Progenitor cell of endocrine pancreas (in vitro differentiated cells): Measurements from ENCODE around the gene MAFF. TPM values are rescaled to one million over a fixed set of nuclear protein-coding genes. Genes with fewer than 3 reads are reported as not detected.

Experiments used
- DNase-seq: peaks from one replicate; pipeline ENCODE4 v3.0.0; 2021; ENCODE audit warnings: low spot score; ENCODE audit not compliant: unreplicated experiment
- H3K27ac Mint-ChIP-seq: 2 replicates; pipeline ENCODE4 v1.8.0; 2021; ENCODE audit warnings: mild to moderate bottlenecking, moderate library complexity, mixed read lengths
- H3K27me3 Mint-ChIP-seq: 2 replicates; pipeline ENCODE4 v1.8.0; 2021; ENCODE audit warnings: mixed read lengths
- H3K36me3 Mint-ChIP-seq: 2 replicates; pipeline ENCODE4 v1.8.0; 2022; ENCODE audit warnings: mixed read lengths; ENCODE audit not compliant: insufficient read depth
- H3K4me1 Mint-ChIP-seq: 2 replicates; pipeline ENCODE4 v1.8.0; 2021; ENCODE audit warnings: low read depth, mixed read lengths
- H3K4me3 Mint-ChIP-seq: 2 replicates; pipeline ENCODE4 v1.8.0; 2021; ENCODE audit warnings: low read depth, mild to moderate bottlenecking, moderate library complexity, mixed read lengths
- H3K9me3 Mint-ChIP-seq: 2 replicates; pipeline ENCODE4 v1.8.0; 2021; ENCODE audit warnings: low read depth, mixed read lengths
- CTCF ChIP-seq: fragments of 200-600 bp; sonication (generic); IDR thresholded peaks from one replicate; pipeline ENCODE4 v1.5.0; 2021; ENCODE audit warnings: antibody characterized with exemption, mild to moderate bottlenecking; ENCODE audit not compliant: unreplicated experiment
- total RNA-seq: library from RNA; stranded (reverse); gene quantifications from 2 replicates; pipeline ENCODE4 v1.2.1, GENCODE V29; 2021

The MAFF gene
- total RNA-seq, 1 donor from 2014 or later, result 8.4 TPM

DNA sequence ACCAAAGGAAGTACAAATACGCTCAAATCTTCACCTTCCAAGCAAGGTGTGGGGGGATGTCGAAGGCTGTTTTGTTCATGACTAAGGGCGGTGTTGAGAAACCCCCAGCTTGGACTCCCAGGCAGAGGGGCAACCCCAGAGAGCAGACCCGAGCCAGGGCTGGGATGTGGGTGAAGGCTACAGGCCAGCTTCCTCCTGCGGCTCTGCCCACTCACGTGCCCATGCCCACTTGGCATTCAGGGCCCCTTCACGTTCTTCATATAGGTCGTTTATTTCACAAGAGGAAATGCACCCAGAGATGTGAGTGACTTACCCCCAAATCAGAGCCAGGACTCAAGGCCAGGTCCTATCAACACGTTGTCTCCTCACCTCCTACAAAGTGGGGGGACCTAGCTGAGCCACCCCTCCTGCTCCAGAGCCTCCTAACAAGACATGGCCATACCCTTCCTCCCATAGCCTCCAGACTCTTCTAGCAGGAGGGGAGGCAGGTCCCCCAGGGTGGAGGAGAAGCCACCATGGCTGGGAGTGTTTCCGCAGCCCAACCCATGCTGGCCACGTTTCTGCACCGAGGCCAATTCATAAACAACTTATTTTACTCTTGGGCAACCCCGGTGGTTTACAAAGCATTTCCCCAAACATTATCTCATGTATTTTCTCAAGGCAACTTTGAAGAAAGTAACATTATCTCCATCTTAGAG is 49.0 kb downstream of the MAFF start:
- Mint-ChIP-seq H3K27ac (no peak overlapping the region), H3K4me3 (no peak overlapping the region), H3K9me3 (no peaks in the 10 kb centered on the region), H3K4me1 (no peaks in the 10 kb centered on the region), H3K36me3 (peaks cover 10% of the 10 kb centered on the region), H3K27me3 (no peaks in the 10 kb centered on the region)
- no peak for DNase-seq
- TF ChIP-seq CTCF, result no peak

- no peak overlapping the region for H3K27ac Mint-ChIP-seq
- no peaks in the 10 kb centered on the region for H3K27me3 Mint-ChIP-seq
- H3K9me3 Mint-ChIP-seq, result no peaks in the 10 kb centered on the region
- H3K4me1 Mint-ChIP-seq, result no peaks in the 10 kb centered on the region
- DNase-seq, result no peak
- H3K4me3 Mint-ChIP-seq, result no peak overlapping the region
- peaks cover 10% of the 10 kb centered on the region for H3K36me3 Mint-ChIP-seq
- no peak for TF ChIP-seq CTCF
Observed at GRCh38 chr22:38251341-38251692, 49.5 kb downstream of the MAFF start.

- no peaks in the 10 kb centered on the region for H3K9me3 Mint-ChIP-seq
- no peaks in the 10 kb centered on the region for H3K36me3 Mint-ChIP-seq
- H3K4me3 Mint-ChIP-seq, result no peak overlapping the region
- H3K27me3 Mint-ChIP-seq, result no peaks in the 10 kb centered on the region
- no peak for DNase-seq
- no peak for TF ChIP-seq CTCF
- no peak overlapping the region for H3K27ac Mint-ChIP-seq
- H3K4me1 Mint-ChIP-seq, result peaks cover 14% of the 10 kb centered on the region
Observed at GRCh38 chr22:38255697-38256096, 53.9 kb downstream of the MAFF start.

DNA sequence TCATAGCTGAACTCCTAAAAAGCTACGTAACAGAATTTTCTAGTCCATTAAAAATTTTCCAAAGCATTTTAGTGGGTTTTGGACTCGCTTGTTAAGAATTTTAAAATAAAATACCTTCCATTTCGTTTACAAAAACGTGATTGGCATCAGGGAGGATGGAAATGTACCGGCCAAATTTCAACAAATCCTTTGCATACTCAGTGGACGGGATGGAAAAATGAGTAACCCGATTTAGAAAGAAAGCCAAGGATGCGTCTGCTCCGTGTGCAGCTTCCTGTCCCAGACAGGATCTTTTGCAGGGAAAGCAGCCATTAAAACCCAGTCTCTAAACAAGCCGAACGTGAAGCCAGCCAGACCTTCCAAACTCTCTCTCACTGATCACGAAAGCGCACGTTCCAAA is 55.4 kb downstream of the MAFF start:
- DNase-seq, result no peak
- Mint-ChIP-seq H3K9me3 (no peaks in the 10 kb centered on the region), H3K27ac (peak overlapping the region; percentile 77), H3K27me3 (no peaks in the 10 kb centered on the region), H3K4me1 (peaks cover 22% of the 10 kb centered on the region), H3K4me3 (no peak overlapping the region), H3K36me3 (no peaks in the 10 kb centered on the region)
- no peak for TF ChIP-seq CTCF

DNA sequence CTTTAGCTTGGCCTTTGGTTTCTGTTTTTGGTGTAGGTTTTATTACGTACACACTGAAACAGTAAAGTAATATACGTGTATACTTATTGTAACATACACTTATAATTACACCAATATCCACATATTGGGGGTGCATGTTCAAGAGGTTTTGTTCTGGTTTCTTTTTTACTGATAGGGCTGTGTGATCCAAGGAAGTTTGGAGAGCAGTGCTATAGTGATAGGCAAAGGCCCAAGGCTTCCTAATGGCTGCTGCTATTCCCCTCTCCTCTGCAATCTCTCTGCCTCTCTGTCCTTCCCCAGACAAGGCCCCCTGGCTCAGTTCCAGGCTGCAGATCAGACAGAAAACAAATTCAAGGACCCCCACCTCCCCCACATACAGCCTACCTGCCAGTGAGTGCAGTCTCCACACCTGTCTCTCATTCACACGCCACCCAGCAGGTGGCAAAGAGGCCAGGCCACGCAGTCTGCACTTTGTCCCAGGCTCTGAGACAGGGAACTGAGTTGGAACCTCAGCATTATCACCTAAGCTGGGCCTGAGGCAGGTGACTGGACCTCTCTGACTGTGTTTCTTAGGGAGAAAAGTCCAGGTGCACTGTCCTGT is 56.0 kb downstream of the MAFF start:
- peak overlapping the region; percentile 77 for H3K27ac Mint-ChIP-seq
- H3K36me3 Mint-ChIP-seq, result no peaks in the 10 kb centered on the region
- TF ChIP-seq CTCF, result peak; percentile 22

More for the DNA sequence above, 56.0 kb downstream of the MAFF start:
- DNase-seq, result no peak
- Mint-ChIP-seq H3K9me3 (no peaks in the 10 kb centered on the region), H3K4me3 (no peak overlapping the region), H3K4me1 (peaks cover 25% of the 10 kb centered on the region), H3K27me3 (no peaks in the 10 kb centered on the region)
